SK-N-MC (cell line): ENCODE data around the gene WDR33.

Experiments
- EZH2 ChIP-seq: fragments of 200-600 bp; sonication (generic); IDR thresholded peaks from one replicate; pipeline ENCODE4 v1.6.1; 2017; ENCODE audit warnings: antibody characterized with exemption
- POLR2AphosphoS5 ChIP-seq: IDR thresholded peaks from 2 replicates; pipeline ENCODE4 v1.6.1; 2012; ENCODE audit warnings: mild to moderate bottlenecking, low read depth, low read length, borderline replicate concordance

- no peak for TF ChIP-seq EZH2
- TF ChIP-seq POLR2AphosphoS5 = no peak
These were observed 129.6 kb downstream of the WDR33 start for GRCh38 chr2:127681288-127681804.
